Stimulated activated CD8-positive, alpha-beta memory T cell treated with anti-CD3 and anti-CD28 coated beads, Interleukin-15, amount 100 ng/mL, for 4 hours (primary cell): ENCODE results near the gene GNAS-AS1.

Source experiments
- DNase-seq, 2 donors: peaks; one replicate each; pipeline ENCODE4 v3.0.0-alpha.2; 2020; ENCODE audit warnings: low read depth in 2 of 2

Gene GNAS-AS1

GRCh38 chr20:58808271-58809046, 42.2 kb downstream of the GNAS-AS1 start:
- DNase-seq: no peak

- no peak for DNase-seq
Measured at GRCh38 chr20:58807801-58808200, 42.9 kb downstream of the GNAS-AS1 start.

- DNase-seq: no peak
Measured at GRCh38 chr20:58803533-58803932, 47.2 kb downstream of the GNAS-AS1 start.

GRCh38 chr20:58802061-58802460, 48.6 kb downstream of the GNAS-AS1 start:
- no peak for DNase-seq

GRCh38 chr20:58800134-58800871, 50.4 kb downstream of the GNAS-AS1 start:
- no peak for DNase-seq

GRCh38 chr20:58797371-58798338, 53.0 kb downstream of the GNAS-AS1 start:
- no peak for DNase-seq

GRCh38 chr20:58795923-58796245, 54.8 kb downstream of the GNAS-AS1 start:
- no peak for DNase-seq

- no peak for DNase-seq
Measured at GRCh38 chr20:58795181-58795922, 55.4 kb downstream of the GNAS-AS1 start.

GRCh38 chr20:58794510-58795180, 56.1 kb downstream of the GNAS-AS1 start:
- DNase-seq: no peak

GRCh38 chr20:58793512-58794420, 56.9 kb downstream of the GNAS-AS1 start:
- DNase-seq: no peak

- DNase-seq: no peak
Measured at GRCh38 chr20:58792426-58792825, 58.3 kb downstream of the GNAS-AS1 start.

GRCh38 chr20:58791286-58791685, 59.4 kb downstream of the GNAS-AS1 start:
- no peak for DNase-seq

- DNase-seq: no peak
Measured at GRCh38 chr20:58790454-58790853, 60.2 kb downstream of the GNAS-AS1 start.

- DNase-seq: no peak
Measured at GRCh38 chr20:58788896-58789544, 61.7 kb downstream of the GNAS-AS1 start.

- no peak for DNase-seq
Measured at GRCh38 chr20:58787211-58788005, 63.3 kb downstream of the GNAS-AS1 start.

- DNase-seq: no peak
Measured at GRCh38 chr20:58784321-58785074, 66.2 kb downstream of the GNAS-AS1 start.

- DNase-seq: no peak
Measured at GRCh38 chr20:58783511-58784011, 67.1 kb downstream of the GNAS-AS1 start.
